Neuron (in vitro differentiated cells): ENCODE measurements around the gene ACSBG1.
"Not testable (repeated sequence)": the region's sequence is repeated elsewhere in the genome, so short reads cannot be mapped to it uniquely, and the experiment has no call there.

Experiments used
- H2AFZ ChIP-seq: one replicate; pipeline ENCODE4 v1.6.1; 2013; ENCODE audit warnings: low read depth, mild to moderate bottlenecking, inconsistent platforms, low read length, moderate library complexity
- H3K27me3 ChIP-seq: one replicate; pipeline ENCODE4 v1.6.1; 2013; ENCODE audit warnings: low read length; ENCODE audit not compliant: insufficient read depth
- H3K36me3 ChIP-seq: one replicate; pipeline ENCODE4 v1.6.1; 2013; ENCODE audit warnings: low read length; ENCODE audit not compliant: insufficient read depth
- H3K4me1 ChIP-seq: one replicate; pipeline ENCODE4 v1.6.1; 2013; ENCODE audit warnings: low read length; ENCODE audit not compliant: insufficient read depth
- H3K4me3 ChIP-seq: 2 replicates; pipeline ENCODE4 v1.5.1; 2013; ENCODE audit warnings: mild to moderate bottlenecking, low read length, moderate library complexity
- H3K9me3 ChIP-seq: one replicate; pipeline ENCODE4 v1.6.1; 2013; ENCODE audit warnings: low read length

The ACSBG1 gene

DNA sequence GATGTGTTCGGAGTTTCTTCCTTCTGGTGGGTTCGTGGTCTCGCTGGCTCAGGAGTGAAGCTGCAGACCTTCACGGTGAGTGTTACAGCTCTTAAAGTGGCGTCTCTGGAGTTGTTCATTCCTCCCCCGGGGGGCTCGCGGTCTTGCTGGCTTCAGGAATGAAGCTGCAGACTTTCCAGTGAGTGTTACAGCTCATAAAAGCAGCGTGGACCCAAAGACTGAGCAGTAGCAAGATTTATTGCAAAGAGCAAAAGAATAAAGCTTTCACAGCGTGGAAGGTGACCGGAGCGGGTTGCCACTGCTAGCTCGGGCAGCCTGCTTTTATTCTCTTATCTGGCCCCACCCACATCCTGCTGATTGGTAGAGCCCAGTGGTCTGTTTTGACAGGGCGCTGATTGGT lies 11.0 kb upstream of the ACSBG1 start:
- H3K9me3 ChIP-seq, H2AFZ ChIP-seq, H3K4me1 ChIP-seq, H3K36me3 ChIP-seq, H3K4me3 ChIP-seq, H3K27me3 ChIP-seq: not testable (repeated sequence)

DNA sequence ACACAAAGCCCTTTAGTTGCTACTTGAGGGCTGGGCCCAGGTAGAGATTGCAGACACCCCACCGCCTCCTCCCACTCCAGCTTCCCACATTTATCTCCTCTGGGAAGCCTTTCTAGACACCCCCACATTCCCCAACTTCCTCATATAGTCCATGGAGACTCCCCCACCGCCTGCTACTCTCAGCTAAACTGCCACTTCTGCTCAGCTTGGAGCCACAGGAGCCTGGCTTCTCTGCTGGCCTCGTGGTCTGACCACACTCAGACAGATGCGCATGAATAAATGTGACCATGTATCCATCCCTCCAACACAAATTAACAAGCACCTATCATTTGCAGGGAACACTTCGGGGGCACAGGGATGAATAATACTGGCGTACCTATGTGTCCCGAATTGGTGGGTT lies 10.5 kb upstream of the ACSBG1 start:
- H3K4me1 ChIP-seq = peaks cover 3% of the 10 kb centered on the region
- H3K4me3 ChIP-seq = no peak overlapping the region
- H3K36me3 ChIP-seq = no peaks in the 10 kb centered on the region
- H2AFZ ChIP-seq = no peak overlapping the region
- H3K27me3 ChIP-seq = no peaks in the 10 kb centered on the region
- no peaks in the 10 kb centered on the region for H3K9me3 ChIP-seq

DNA sequence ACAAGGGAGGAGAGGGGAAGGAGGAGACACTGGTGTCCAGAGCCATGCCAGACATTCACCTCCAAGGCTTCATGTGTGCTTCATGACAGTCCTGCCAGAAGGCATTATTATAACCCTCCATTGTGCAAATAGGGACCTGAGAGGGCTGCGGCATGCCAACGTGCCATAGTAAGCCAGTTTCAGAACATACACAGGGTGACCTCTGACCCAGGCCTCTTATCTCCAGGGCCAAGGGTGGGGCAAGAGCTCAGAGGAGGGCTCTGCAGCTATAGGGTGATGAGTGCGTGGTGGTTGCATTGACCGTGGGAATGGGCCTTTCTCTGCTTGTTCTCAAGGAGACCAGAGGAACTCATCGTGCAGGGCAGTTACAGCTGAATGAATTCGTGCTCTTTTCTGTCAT lies 9.7 kb upstream of the ACSBG1 start:
- Histone ChIP-seq H3K36me3 (no peaks in the 10 kb centered on the region), H3K27me3 (no peaks in the 10 kb centered on the region), H3K4me3 (no peak overlapping the region), H2AFZ (no peak overlapping the region), H3K4me1 (peaks cover 3% of the 10 kb centered on the region), H3K9me3 (no peaks in the 10 kb centered on the region)

DNA sequence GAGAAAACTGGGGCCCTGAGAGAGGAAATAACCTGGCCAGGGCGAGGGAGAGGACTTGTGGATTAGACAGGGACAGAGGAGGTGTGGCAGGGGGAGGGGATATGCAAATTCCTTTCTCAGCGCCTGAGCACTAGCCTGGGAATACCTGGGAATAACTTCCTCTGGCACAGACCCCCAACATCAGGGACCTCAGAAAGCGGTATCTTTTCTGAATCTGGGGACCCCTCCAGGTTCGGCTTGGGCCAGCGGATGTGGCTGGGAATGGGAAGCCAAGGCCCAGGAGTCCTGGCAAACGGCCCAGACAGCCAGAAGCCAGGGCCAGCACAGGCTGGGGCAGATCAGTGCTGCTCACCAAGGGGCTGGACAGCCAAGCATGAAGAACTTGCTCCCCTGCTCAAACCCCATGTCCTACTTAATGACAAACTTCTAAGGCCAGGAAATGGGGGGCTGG lies 9.2 kb upstream of the ACSBG1 start:
- H3K27me3 ChIP-seq = no peaks in the 10 kb centered on the region

DNA sequence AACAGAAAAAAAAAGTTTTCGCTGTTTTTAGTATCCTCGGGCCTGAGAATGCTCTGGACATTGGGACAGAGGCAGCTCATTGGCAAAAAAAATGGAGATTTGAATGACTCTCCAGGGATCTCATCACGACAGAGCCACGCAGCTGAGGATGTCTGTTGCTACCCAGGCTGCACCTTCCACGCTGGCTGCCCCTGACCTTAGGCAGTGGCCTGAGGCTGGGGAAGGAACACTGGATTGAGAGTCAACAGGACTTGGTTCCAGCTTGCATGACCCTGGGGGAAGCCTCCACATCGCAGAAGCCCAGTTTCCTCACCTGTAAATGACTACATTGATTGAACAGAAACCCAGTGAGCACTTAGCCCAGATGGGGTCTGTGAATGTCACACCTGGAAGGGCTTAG lies 8.7 kb upstream of the ACSBG1 start:
- Histone ChIP-seq H3K9me3 (no peaks in the 10 kb centered on the region), H3K27me3 (no peaks in the 10 kb centered on the region), H3K4me1 (peaks cover 3% of the 10 kb centered on the region), H3K4me3 (no peak overlapping the region), H3K36me3 (no peaks in the 10 kb centered on the region), H2AFZ (no peak overlapping the region)

More for the DNA sequence above, 9.2 kb upstream of the ACSBG1 start:
- Histone ChIP-seq H3K4me1 (peaks cover 3% of the 10 kb centered on the region), H3K9me3 (no peaks in the 10 kb centered on the region), H3K36me3 (no peaks in the 10 kb centered on the region), H3K4me3 (no peak overlapping the region), H2AFZ (no peak overlapping the region)

DNA sequence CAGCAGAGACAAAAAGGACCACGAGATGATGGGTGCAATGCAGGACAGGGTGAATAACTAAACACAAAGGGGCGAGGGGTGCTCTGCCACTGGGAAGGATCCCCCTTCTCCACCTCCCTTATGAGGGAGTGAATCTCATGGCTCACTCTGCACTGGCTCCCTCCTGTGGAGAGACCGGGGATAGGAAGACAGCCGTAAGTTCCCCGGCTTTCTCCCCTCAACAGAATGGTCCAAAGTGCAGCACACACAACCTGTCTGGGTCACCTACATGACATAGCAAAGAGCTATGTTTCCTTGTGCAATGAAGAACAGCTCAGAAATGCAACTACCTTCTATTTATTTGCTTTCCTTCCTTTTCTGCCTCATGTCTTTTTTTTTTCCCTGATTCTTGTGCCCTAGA lies 7.8 kb upstream of the ACSBG1 start:
- H3K4me1 ChIP-seq = peaks cover 3% of the 10 kb centered on the region
- H3K36me3 ChIP-seq = no peaks in the 10 kb centered on the region
- H3K27me3 ChIP-seq = no peaks in the 10 kb centered on the region
- no peak overlapping the region for H3K4me3 ChIP-seq
- H3K9me3 ChIP-seq = no peaks in the 10 kb centered on the region
- H2AFZ ChIP-seq = no peak overlapping the region

DNA sequence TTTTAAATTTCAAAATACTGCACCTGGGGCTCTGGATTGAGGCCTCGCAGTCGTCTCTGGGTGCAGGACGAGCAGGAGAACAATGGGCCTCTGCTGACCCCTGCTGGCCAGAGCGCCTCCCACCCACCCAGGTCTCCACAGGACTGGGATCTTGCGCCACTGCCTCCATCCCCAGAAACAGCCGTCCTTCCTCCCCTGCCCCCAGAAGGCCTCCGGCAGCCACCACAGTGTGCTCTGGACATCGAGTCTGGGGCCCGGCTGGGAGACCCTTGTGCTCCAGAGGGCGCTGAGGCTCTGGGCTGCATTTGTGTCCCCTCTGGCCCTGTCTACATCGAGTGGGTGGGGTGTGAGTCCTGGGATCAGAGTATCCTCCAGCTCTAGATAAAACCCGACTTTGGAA lies 6.7 kb upstream of the ACSBG1 start:
- Histone ChIP-seq H3K4me1 (peaks cover 3% of the 10 kb centered on the region), H3K9me3 (peaks cover 2% of the 10 kb centered on the region), H3K4me3 (no peak overlapping the region), H2AFZ (no peak overlapping the region), H3K36me3 (no peaks in the 10 kb centered on the region), H3K27me3 (no peaks in the 10 kb centered on the region)

DNA sequence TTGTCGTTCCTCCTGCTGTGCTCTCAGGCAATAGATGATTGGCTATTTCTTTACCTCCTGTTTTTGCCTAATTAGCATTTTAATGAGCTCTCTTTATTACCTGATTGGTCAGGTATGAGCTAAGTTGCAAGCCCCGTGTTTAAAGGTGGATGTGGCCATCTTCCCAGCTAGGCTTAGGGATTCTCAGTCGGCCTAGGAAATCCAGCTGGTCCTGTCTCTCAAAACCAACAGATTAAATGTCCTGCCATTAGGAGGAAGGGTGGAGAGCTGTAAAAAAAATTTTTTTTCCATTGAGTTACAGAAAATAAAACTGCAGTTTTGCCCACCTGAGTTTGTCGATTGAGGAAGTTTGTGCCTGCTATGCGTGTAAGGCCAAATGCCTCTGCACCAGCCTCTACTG lies 5.4 kb upstream of the ACSBG1 start:
- Histone ChIP-seq H3K4me1 (peaks cover 11% of the 10 kb centered on the region), H3K27me3 (no peaks in the 10 kb centered on the region), H2AFZ (no peak overlapping the region), H3K4me3 (no peak overlapping the region), H3K36me3 (no peaks in the 10 kb centered on the region), H3K9me3 (peaks cover 2% of the 10 kb centered on the region)

DNA sequence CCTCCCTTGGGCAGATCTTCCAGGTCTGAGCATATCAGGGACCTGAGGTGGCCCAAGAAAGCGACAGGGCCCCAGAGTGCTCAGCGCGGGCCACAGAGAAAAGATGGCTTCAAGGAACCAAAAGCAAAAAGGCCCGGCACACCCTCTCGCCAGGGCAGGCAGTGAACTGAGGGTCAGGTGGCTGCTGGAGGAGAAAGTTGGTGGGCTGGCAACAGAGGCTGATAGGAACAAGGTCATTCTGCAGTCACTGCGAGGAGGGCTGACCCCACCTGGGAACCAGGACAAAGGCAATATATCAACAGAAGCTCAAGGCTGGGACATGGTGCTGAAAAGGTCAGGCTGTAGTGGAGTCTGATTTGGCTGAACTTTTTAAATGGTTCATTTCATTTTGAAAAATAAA lies 2.8 kb upstream of the ACSBG1 start:
- Histone ChIP-seq H3K4me3 (no peak overlapping the region), H3K36me3 (no peaks in the 10 kb centered on the region), H3K9me3 (peaks cover 2% of the 10 kb centered on the region), H2AFZ (no peak overlapping the region), H3K4me1 (peaks cover 27% of the 10 kb centered on the region), H3K27me3 (no peaks in the 10 kb centered on the region)

DNA sequence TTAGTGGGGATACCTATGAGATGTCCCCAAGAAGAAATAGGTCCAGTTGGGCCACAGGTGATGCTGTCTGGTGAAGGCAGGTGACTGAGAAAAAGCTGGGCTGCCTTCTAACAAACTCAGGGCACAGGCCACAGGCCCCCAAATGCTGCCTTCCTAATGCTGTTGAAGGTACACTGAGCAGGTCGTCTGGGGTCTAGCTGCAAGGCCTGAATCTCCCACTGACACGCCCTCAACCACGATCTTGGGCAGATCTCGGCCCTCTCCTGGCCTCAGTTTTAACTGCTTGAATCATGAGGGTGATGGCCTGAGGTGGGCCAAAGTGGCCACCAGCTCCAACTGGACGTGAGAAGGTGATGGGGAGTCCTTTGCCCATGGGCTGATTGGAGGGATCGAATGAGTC lies 2.1 kb upstream of the ACSBG1 start:
- no peaks in the 10 kb centered on the region for H3K27me3 ChIP-seq
- no peak overlapping the region for H3K4me3 ChIP-seq
- no peaks in the 10 kb centered on the region for H3K36me3 ChIP-seq
- H2AFZ ChIP-seq = no peak overlapping the region
- peaks cover 27% of the 10 kb centered on the region for H3K4me1 ChIP-seq
- peaks cover 2% of the 10 kb centered on the region for H3K9me3 ChIP-seq

DNA sequence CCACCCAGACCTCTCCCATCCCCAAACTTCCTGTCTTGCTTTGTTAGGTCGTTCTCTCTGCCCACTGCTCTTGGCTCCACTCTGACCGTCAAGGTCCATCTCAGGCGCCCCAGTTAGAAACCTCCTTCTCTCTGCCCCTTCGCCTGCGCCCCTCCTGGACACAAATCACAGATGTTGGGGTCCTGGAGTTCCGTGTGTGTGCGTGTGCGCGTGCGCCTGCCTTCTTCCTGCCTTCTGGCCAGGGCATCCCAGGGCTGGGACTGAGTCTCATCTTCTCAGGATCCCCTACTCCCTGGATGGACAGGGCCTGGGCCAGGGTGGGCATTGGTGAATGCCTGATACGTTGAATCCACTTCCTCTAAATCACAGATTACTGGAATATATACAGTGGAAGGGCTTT lies 869 bp downstream of the ACSBG1 start:
- no peak overlapping the region for H3K4me3 ChIP-seq
- no peaks in the 10 kb centered on the region for H3K27me3 ChIP-seq
- H3K4me1 ChIP-seq = peaks cover 24% of the 10 kb centered on the region
- peaks cover 2% of the 10 kb centered on the region for H3K9me3 ChIP-seq
- no peak overlapping the region for H2AFZ ChIP-seq
- no peaks in the 10 kb centered on the region for H3K36me3 ChIP-seq

DNA sequence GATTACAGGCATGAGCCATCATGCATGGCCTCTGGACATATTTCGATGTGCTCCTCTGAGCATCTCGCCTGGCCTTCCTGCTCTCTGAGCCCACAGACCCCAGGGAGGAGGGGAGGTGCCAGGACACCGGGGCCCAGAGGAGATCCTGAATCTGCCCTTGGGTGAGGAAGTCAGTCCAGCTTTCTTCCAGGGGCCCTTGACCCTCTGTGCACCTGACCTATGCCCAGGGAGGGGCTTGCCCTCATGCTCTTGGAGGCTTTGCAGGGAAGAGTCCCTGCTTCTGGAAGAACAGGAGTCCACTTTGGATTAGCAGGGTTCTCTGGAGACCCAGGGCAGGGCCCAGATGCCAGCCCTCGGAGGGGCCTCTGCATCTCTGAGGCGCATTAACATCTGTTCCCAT lies 1.4 kb downstream of the ACSBG1 start:
- Histone ChIP-seq H2AFZ (no peak overlapping the region), H3K9me3 (peaks cover 2% of the 10 kb centered on the region), H3K27me3 (no peaks in the 10 kb centered on the region), H3K4me3 (no peak overlapping the region), H3K36me3 (no peaks in the 10 kb centered on the region), H3K4me1 (peaks cover 24% of the 10 kb centered on the region)

DNA sequence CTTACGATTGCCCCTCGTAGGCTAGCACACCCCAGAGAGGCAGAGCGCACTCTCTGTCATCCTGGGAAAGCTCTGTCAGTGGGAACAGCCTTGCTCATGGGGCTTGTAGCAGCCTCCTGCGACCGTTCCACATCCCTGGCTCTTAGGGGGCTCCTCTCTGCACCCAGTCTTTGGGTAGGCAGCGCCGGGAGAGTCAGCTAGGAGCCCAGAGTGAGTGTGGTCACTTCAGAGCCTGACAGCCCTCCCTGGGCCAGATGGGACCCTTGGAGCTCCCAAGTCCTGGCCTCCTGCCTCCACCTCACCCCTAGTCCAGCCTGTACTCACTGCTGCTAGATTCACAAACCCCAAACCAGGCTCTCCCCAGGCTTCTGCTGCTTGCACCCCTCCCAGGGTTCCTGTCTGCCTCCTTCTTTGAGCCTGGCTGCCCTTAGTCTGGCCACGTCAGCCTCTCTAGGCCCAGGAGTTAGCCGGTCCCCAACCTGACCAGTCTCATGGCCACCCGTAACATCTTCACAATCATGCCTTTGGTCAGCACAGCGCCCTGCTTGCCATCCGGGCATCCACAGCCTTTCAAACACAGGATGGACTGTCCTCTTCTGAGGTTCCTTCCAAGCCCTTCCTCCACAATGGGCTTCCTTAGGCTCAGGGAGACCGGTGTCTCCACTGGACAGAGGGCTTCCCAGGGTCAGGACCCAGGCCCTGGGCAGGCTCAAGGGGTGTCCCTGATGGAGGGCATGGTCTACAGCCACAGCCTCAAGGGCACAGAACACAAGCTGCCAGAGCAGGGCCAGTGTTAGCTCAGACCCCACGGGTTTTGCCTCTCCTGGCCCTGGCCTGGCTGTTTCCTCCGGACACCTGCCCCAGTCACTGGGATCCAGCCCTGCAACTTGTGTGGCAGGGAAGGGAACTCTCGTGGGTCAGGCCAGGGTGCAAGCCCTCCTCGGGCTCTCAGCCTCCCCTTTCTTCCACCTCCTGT lies 4.6 kb downstream of the ACSBG1 start:
- peaks cover 15% of the 10 kb centered on the region for H3K4me1 ChIP-seq
- H3K9me3 ChIP-seq = no peaks in the 10 kb centered on the region
- no peaks in the 10 kb centered on the region for H3K27me3 ChIP-seq
- no peak overlapping the region for H2AFZ ChIP-seq
- no peaks in the 10 kb centered on the region for H3K36me3 ChIP-seq
- H3K4me3 ChIP-seq = no peak overlapping the region
